AG10803 (cell line): Measurements from ENCODE around the gene RNF144B.

Experiments
- DNase-seq: peaks from one replicate; pipeline ENCODE4 v3.0.0; 2010; ENCODE audit warnings: low read depth
- H3K4me3 ChIP-seq: 2 replicates; pipeline ENCODE4 v1.5.1; 2011; ENCODE audit warnings: mild to moderate bottlenecking, low read length, control low read depth
- TF ChIP-seq, protein P1 (sequence below): conservative IDR thresholded peaks from 2 replicates; pipeline ENCODE4 v1.5.1; 2011; ENCODE audit warnings: mild to moderate bottlenecking, low read length, control low read depth, inconsistent platforms

Gene RNF144B

DNA sequence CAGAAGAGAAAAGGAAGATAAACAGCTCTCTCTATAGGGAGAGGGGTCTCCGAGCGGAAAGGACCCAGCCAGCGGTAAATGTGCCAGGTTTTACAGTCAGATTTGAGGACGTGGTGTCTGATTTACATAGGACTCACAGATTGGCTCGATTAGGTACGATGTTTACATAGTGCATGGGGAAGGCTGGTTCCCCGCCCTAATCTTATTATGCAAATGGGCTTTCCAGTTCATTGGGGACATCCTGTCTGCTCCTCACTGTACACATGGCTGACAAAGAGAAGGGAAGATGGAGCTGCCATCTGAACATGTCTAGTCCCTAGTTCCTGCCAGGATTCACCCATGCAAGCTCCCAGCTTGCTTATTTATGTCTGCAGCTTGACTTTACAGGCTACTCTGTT, 119.9 kb downstream of the RNF144B start:
- TF ChIP-seq, protein P1, sequence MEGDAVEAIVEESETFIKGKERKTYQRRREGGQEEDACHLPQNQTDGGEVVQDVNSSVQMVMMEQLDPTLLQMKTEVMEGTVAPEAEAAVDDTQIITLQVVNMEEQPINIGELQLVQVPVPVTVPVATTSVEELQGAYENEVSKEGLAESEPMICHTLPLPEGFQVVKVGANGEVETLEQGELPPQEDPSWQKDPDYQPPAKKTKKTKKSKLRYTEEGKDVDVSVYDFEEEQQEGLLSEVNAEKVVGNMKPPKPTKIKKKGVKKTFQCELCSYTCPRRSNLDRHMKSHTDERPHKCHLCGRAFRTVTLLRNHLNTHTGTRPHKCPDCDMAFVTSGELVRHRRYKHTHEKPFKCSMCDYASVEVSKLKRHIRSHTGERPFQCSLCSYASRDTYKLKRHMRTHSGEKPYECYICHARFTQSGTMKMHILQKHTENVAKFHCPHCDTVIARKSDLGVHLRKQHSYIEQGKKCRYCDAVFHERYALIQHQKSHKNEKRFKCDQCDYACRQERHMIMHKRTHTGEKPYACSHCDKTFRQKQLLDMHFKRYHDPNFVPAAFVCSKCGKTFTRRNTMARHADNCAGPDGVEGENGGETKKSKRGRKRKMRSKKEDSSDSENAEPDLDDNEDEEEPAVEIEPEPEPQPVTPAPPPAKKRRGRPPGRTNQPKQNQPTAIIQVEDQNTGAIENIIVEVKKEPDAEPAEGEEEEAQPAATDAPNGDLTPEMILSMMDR: no peak

DNA sequence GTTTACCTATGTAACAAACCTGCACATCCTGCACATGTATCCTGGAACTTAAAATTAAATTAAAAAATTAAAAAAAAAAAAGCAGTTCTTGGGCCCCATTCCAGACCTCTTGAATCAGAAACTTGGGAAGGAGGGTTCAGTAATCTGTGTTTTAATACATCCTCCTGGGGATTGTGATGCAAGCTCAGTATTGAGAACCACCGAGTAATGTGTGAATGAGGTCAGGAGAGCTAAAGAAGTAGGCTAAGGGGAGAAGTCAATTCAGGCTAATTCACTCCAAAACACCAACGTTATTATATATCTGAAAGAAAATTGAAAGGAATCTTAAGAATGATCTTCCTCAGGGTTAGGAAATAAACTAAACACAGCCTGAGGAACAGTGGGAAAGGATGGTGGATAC, 120.4 kb downstream of the RNF144B start:
- TF ChIP-seq, protein P1: no peak
- no peak overlapping the region for H3K4me3 ChIP-seq
- peak; percentile 69 for DNase-seq

More for the DNA sequence above, 119.9 kb downstream of the RNF144B start:
- no peak overlapping the region for H3K4me3 ChIP-seq
- DNase-seq: no peak

DNA sequence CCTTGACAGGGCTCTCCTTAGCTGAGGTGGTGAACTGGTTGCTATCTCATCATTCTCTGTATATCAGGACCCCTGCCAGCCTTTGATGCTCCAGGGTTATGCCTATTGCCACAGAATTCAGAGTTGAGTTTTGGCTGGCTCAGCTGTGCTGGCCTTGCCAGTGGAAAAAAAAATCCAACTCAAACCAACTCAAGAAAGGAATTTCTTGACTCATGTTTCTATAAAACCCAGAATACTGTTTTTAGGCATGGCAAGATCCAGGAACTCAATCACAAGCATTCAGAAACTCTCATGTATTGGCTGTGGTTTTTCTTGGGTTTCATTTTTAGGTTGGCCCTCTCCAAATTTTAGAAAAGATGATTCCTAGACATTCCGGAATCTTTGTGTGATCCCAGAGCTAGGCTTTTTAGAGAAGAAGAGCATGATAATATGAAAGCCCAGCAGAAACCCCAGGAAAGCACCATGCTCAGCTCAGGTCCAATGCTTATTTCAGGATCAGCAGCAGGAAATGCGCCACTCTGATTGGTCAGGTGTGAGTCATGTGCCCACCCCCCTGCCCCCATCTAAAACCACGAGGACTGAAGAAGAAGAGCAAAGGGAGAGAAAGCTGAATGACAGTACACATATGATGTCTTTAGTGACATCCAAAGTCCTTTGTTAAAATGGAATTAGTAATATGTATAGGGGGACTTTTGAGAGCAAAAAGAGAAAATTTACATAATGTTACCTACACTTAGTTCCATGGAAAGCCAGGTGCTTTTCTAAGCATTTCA, 122.9 kb downstream of the RNF144B start:
- DNase-seq: peak; percentile 60
- TF ChIP-seq, protein P1: no peak
- no peak overlapping the region for H3K4me3 ChIP-seq

DNA sequence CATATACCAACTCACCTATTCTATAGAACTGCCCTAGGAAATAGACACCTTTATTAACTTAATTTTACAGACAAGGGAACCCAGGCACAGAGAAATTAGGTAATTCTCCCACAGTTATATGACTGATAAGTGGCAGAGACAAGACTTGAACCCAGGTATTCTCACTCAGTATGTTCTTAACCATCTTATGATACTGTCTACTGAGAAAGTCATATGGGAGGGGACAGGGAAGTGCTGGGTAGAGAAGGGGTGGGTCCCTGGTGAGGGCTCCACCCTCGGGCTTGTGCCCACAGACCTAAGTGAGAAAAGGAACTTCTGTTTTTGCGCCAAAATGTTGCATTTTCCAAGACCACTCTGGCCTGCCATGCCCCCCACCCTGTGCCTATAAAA, 123.5 kb downstream of the RNF144B start:
- H3K4me3 ChIP-seq: no peak overlapping the region
- no peak for DNase-seq
- TF ChIP-seq, protein P1: no peak

DNA sequence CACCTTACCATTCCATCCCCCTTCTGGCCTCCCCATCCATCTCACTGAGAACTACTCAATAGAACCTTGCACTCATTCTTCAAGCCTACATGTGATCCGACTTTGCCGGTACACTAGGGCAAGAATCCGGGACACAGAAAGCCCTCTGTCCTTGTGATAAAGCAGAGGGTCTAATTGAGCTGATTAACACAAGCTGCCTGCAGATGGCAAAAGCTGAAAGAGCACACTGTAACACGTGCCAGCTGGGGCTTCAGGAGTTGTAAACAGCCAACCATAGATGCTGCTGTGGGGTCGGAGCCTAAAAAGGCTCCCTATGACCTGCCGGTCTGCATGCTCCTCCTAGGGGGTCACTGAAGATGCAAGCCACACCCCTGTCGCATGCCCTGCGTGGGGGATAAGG, 124.1 kb downstream of the RNF144B start:
- TF ChIP-seq, protein P1: no peak
- no peak overlapping the region for H3K4me3 ChIP-seq
- DNase-seq: no peak

DNA sequence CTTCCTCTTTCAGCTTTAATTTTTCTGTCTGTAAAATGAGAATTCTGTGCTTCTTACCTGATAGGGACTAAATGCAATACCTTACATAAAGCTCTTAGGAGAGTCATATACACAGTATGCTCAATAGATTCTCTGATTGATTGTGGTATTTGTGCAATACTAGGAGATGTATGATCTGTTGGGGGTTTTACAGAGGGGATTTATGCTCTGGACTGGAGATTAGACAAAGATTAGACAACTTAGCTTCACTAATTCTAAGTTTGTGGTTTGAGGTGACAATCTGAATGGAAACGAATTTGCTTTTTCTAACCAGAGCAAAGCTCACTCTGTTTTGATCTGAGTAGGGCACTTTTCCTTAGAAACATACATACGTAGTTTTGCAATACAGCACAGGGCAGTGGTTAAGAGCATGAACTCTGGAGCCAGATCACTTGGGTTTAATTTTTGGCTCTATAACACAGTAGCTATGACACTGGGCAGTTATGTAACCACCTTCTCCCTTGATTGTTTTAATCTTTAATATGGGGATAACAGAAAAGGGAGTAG, 126.2 kb downstream of the RNF144B start:
- no peak overlapping the region for H3K4me3 ChIP-seq
- DNase-seq: no peak
- TF ChIP-seq, protein P1: no peak

DNA sequence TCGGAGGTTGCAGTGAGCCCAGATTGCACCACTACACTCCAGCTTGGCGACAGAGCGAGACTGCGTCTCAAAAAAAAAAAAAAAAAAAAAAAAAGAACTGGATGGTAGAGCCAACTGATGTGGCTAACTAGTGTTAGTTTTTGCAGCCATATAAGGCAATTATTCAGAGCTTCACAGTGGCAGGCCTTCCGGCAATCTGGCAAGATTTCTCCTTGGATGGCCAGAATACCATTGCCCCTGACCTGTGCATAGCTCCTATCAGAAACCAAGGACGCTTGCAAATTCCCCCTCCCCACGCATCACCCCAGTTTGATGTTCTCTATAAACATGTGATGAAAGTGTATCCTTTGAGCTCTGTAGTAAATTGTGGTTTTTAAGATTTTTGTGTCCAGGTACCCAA, 127.0 kb downstream of the RNF144B start:
- TF ChIP-seq, protein P1: no peak
- DNase-seq: no peak
- H3K4me3 ChIP-seq: no peak overlapping the region
